GM18511 (cell line): ENCODE results near the gene FOLR1.
"Not testable (repeated sequence)": the region's sequence is repeated elsewhere in the genome, so short reads cannot be mapped to it uniquely, and the experiment has no call there.

Experiments used
- ATAC-seq: cut with Tn5 transposase; IDR thresholded peaks from one replicate; pipeline ENCODE4 v1.9.1; 2021; ENCODE audit warnings: mild to moderate bottlenecking, moderate library complexity; ENCODE audit not compliant: unreplicated experiment

FOLR1 gene

DNA sequence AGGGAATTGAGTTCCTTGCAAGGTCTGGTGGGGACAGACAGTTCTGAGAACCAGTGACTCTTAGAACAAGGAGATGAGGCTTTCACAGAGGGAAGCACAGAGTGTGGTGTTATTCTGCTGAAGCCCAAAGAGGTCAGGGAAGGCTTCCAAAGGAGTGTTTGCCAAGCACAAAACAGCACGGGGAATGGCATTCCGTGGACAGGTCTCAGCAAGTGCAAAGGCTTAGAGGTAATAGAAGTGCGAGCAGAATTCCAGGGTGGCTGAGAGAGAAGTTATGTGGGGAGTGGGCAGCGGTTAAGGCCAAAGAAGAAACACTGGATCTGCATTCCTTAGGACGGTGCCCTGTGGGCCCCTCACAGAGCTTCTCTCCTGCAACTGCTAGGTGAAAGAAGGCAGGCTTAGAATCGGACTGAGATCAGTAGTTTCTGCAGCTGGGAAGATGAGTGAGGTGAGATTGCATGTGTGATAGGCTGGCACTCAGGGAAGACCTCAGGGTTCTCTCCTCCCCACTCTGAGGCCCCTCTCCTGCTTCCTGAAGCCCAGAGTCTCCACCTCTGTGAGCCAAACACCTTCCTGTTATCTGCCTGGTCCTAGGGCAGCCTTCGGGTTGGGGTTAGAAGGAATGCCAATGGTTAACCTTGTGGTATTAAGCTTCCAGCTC lies 10.9 kb upstream of the FOLR1 start:
- not testable (repeated sequence) for ATAC-seq

DNA sequence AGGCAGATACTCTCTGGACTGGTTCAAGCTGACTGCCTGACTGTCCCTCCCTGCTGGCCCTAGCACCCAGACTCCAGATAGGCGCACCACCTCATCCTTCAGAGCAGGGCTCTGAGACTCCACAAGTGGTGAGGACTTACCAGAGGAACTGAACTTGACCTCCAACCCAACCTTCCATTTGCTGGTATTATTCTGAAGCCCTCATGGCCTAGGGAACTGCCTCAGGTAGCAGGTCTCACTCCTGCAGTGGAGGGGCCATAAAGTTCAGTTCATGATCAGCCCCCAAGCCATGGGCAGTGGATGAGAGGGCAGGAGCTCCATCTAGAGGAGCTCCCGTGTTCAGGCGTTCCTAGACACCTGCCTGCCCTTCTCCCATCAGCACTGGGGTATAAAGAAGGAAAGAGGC lies 10.4 kb upstream of the FOLR1 start:
- ATAC-seq, result not testable (repeated sequence)

DNA sequence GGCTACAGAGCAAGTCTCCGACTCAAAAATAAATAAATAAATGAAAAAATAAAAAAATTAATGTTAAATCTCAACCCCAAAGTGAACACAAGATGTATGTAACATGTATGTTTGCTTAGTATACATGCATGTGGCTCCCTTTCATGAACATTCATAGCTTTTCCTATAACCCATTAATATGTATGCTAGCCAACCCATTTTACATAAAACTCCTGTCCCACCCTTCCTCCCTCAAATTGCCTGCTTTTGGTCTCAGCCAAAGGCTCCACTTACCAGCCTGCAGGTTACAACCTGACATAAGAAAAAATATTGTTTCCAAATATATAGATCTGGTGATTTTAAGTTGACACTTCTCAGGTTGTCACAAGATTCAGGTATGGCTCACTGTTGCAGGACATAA lies 3.7 kb upstream of the FOLR1 start:
- no peak for ATAC-seq

DNA sequence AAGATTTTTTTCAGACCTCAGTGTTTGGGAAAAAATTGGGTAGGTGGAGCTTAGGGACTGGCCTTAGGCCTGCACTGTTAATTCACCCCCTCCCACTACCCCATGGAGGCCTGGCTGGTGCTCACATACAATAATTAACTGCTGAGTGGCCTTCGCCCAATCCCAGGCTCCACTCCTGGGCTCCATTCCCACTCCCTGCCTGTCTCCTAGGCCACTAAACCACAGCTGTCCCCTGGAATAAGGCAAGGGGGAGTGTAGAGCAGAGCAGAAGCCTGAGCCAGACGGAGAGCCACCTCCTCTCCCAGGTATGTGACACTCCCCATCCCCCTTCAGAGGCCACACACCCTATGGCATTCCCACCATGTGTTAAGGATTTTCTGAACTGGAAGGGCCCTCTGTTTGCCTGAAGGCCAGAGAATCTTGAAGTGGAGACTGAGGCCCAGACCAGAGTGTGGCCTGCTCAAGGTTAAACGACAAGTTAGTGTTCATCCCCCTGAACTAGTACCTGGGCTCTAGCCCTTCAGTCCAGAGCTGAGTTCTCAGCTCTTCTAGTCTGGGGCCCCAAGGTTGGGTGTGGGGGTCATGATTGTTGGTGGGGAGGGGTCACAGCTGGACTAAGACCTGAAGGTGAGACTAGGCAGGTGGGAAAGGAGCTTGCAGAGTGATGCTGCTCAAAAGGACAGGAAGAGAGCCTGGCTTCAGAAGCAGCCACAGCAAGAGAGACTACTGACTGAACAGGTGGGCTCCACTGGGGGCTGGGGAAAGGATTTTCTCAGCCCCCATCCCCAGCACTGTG lies 2.3 kb upstream of the FOLR1 start:
- no peak for ATAC-seq

DNA sequence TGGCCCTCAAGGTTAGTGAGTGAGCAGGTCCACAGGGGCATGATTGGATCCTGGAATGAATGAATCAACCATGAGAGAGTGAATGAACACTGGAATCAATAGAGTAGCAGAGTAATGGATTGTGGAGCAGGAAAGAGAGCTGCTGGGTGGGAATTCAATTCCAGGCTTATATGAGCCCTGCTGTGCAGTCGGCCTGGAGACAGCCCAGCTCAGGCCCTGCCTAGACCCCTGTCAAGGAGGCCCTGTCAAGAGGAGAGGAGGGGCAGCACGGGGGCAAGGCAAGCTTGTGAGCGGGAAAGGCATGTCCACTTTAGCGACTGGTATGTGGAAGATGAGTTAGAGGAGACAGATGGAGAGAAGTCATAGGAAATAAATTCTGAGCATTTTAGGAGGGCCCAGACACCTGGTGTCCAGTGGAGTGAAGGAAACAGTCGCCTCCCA lies 1.3 kb upstream of the FOLR1 start:
- ATAC-seq, result no peak

DNA sequence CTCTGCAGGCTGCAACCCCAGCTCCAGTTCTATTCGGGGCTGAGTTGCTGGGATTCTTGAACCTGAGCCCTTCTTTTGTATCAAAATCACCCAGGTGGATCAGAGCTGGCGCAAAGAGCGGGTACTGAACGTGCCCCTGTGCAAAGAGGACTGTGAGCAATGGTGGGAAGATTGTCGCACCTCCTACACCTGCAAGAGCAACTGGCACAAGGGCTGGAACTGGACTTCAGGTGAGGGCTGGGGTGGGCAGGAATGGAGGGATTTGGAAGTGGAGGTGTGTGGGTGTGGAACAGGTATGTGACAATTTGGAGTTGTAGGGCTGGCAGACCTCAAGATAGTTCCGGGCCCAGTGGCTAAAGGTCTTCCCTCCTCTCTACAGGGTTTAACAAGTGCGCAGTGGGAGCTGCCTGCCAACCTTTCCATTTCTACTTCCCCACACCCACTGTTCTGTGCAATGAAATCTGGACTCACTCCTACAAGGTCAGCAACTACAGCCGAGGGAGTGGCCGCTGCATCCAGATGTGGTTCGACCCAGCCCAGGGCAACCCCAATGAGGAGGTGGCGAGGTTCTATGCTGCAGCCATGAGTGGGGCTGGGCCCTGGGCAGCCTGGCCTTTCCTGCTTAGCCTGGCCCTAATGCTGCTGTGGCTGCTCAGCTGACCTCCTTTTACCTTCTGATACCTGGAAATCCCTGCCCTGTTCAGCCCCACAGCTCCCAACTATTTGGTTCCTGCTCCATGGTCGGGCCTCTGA lies 3.8 kb downstream of the FOLR1 start:
- no peak for ATAC-seq

DNA sequence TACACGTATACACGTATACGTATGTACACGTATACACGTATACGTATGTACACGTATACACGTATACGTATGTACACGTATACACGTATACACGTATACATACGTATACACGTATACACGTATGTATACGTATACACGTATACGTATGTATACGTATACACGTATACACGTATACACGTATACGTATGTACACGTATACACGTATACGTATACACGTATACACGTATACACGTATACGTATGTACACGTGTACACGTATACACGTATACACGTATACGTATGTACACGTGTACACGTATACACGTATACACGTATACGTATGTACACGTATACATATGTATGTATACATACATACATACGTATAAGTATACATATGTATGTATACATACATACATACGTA lies 9.5 kb downstream of the FOLR1 start:
- ATAC-seq, result not testable (repeated sequence)

DNA sequence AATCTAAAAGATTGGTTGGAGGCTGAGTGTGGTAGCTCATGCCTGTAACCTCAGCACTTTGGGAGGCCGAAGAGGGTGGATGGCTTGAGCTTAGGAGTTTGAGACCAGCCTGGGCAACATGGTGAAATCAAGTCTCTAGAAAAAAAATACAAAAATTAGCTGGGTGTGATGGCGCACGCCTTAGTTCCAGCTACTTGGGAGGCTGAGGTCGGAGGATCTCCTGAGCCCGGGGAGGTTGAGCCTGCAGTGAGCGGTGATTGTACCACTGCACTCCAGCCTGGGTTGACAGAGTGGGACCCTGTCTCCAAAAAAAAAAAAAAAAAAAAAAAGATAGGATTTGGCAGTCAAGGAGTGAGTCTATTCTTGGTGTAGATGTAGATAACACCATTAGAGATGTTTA lies 10.6 kb downstream of the FOLR1 start:
- no peak for ATAC-seq

DNA sequence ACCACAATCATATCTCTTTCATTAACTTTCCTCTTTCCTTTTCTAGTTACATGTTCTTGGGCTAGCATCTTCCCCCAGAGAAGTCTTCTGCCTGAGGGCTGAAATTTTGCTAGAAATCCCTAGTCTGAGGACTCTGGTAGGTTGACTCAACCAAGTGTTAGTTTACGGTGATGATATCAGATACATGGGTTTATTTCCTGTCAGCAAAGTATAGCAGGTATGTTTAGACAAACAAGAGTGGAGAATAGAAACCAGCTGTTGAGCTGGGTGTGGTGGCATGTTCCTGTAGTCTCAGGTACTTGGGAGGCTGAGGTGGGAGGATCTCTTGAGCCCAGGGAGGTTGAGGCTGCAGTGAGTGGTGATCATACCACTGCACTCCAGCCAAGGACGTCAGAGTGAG lies 11.2 kb downstream of the FOLR1 start:
- no peak for ATAC-seq

DNA sequence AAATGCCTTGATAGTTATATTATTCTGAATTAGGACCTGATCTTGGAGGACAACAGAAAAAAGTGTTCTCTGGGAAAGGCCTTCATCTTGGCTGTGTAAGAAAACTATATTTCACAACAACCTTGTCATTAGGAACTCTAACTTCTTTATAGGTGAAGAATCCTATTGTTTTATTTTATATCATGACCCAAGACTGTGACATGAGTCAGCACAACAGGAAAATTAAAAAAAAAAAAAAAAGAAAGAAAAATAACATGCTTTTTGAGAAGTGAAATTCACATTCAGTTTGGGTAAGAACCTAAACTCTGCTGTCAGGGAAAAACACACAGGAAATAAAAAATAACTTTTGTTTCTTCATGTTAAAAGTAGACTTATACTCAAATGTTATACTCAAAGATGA lies 12.9 kb downstream of the FOLR1 start:
- no peak for ATAC-seq

DNA sequence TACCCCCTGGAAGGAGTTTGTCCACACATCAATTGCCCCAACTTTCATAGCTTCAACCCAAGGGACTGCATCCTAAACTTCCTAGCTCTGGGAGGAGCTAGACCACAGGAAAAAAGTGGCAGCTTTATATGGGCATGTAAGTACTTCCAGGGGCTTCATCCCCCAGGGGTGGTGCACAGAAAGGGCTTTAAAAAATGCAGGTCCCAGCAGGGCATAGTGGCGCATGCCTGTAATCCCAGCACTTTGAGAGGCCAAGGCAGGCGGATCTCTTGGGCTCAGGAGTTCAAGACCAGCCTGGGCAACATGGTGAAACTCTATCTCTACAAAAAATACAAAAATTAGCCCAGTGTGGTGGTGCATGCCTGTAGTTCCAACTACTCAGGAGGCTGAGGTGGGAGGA lies 14.9 kb downstream of the FOLR1 start:
- not testable (repeated sequence) for ATAC-seq

DNA sequence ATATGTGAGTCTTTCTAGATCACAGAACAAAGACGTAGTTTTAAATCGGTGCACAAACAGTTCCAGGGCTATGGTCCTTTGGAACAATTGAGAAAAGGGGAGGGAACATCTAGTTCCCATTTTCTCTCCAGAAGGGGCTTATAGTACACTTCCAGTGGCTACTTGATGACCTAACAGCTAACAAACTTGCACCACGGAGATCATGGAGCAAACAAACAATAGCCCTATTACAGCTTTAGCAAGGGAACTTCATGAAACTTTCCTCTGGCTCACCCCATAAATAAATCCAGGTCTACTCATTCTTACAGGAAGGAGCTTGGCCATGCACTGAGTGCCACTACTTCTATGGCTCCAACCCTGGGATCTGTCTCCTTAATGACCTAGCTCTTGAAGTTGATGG lies 16.3 kb downstream of the FOLR1 start:
- ATAC-seq, result no peak

DNA sequence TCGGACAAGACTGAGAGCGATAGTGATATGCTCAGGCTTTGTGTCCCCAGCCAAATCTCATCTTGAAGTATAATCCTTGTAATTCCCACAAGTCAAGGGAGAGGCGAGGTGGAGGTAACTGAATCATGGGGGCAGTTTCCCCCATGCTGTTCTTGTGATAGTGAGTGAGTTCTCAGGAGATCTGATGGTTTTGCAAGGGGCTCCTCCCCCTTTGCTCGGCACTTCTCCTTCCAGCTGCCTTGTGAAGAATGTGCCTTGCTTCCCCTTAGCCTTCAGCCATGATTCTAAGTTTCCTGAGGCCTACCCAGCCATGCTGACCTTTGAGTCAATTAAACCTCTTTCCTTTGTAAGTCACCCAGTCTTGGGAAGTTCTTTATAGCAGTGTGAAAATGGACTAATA lies 17.2 kb downstream of the FOLR1 start:
- ATAC-seq, result no peak

DNA sequence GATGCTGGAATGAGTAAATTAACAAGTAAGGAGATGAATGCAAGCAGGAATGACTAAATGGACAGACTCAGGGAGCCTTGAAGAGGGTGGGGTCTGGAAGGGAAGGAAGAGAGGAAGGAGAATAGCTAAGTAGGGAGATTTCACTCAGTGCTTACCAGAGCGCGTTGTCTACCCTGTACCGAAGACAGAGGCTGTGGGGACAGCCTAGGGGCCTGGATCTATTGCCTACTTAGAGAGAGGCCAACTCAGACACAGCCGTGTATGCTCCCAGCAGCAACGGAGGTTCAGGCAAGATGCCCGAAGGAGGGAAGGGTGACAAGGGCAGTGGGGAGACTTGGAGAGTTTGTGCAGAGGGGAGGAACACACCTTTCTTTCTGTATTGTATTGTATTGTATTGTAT lies 24.7 kb downstream of the FOLR1 start, which contains the start of gene FOLR2:
TSS of gene FOLR2 (plus strand) at position 157 of the 400 bp plus-strand sequence. CDS start 1,791 bp downstream, outside the sequence.
- ATAC-seq, result no peak

DNA sequence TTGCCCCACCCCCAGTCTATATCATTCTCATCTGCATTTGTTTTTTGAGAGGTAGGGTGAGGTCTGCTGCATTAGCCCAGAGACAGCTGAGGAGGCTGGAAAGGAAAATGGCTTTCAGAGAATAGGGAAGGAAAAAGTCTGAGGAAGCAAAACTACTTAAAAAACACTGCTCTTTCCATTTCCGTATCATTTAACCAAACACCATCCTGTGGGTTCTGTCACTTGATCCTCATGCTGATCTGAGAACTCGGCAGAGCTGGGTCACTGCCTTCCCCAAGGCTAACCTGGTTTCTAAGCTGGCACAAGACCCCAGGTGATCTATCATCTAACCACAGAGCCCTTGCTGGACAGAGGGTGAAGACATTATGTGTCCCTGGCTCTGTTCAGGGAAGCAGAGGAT lies 25.9 kb downstream of the FOLR1 start:
- ATAC-seq, result no peak

DNA sequence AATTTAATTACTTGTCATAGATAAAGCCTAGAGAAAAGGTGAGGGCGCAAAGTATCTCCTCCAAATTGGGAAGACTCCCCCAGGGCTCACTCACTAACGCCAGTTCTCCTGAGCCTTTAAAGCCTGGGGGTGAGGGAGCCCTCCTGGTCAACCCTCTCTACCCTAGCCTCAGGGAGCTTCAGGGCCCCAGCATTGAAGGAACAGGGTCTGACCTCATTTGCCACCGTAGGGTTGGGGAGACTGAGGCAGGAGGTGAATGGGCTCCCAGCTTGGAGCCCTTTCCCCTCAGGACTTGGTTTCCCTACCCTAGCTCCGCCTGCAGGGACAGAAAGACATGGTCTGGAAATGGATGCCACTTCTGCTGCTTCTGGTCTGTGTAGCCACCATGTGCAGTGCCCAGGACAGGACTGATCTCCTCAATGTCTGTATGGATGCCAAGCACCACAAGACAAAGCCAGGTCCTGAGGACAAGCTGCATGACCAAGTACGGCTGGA lies 26.4 kb downstream of the FOLR1 start:
- no peak for ATAC-seq

DNA sequence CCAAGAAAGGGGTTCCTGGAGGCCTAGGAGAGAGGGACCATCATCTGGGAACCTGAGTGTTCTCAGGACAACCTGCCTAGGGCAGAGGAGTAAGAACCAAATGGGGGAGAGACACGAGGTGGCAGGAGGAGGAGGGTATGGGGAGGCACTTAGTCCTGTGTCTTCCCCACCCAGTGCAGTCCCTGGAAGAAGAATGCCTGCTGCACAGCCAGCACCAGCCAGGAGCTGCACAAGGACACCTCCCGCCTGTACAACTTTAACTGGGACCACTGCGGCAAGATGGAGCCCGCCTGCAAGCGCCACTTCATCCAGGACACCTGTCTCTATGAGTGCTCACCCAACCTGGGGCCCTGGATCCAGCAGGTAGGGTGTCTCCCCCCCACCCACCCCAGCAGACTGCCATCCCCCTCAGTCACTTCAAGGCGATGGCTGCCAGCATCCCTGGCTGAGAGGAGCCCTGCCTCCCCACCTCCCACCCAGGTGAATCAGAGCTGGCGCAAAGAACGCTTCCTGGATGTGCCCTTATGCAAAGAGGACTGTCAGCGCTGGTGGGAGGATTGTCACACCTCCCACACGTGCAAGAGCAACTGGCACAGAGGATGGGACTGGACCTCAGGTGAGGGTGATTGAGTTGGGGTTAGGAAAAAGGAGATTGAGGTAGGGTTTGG lies 28.9 kb downstream of the FOLR1 start:
- ATAC-seq, result no peak

DNA sequence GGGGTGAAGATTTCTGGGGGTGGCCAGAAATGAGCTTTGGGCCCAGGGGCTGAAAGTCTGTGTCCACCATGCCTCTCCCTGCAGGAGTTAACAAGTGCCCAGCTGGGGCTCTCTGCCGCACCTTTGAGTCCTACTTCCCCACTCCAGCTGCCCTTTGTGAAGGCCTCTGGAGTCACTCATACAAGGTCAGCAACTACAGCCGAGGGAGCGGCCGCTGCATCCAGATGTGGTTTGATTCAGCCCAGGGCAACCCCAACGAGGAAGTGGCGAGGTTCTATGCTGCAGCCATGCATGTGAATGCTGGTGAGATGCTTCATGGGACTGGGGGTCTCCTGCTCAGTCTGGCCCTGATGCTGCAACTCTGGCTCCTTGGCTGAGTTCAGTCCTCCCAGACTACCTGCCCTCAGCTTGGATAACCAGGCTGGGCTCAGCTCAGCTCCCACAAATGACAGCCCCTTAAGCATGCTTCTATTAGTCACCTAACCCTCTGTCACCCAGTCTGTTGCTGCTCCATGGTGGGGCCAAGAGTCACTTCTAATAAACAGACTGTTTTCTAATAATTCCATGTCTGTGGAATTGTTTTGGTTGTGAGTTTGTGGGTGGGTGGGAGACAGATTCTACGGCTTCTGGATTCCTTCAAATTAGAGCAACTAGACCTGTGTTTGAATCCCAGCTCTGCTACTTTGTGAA lies 29.6 kb downstream of the FOLR1 start:
- ATAC-seq, result no peak

DNA sequence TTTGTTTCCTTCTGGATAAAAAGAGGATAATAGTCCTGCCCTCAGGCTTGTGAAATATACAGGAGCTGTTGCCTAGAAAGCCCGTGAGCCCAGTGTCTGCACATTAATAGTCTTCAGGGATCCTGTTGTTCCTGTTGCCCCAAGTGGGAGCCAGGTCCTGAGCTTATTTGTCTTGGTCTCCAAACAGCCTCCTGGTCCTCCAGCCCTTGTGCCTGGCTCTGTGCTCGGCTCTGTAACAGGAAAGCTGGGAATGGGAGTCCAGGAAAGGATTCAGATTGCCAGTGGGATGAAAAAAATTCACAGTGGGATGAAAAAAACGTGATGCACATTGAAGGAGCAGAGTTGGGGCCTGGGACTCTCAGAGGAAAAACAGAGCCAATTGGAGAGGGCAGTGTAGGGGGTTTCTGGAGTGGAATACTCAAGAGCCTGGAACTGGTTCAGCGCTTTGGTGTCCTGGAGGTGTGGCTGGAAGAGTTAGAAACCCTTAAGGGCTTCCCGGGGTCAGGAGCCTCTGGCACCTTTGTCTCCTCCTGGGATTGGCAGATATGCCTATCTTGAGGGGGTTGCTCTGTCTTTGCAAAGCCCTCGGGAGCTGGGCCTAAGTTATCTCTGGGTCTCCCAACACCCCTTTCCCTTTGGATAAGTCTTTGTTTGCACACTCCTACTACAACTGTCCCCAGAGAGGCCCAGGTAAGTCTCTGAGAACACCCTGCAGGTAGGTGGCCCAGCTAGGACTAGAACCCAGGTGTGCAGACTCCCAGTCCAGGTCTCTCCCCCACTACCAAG lies 30.4 kb downstream of the FOLR1 start:
- no peak for ATAC-seq
